Nucleus accumbens (tissue), 56 donors: ENCODE measurements around the gene EXOSC2.

Experiments
- DNase-seq, 56 donors: peaks; one replicate each; lab custom pipeline; 2025; lab: John Stamatoyannopoulos, UW

Gene EXOSC2

DNA sequence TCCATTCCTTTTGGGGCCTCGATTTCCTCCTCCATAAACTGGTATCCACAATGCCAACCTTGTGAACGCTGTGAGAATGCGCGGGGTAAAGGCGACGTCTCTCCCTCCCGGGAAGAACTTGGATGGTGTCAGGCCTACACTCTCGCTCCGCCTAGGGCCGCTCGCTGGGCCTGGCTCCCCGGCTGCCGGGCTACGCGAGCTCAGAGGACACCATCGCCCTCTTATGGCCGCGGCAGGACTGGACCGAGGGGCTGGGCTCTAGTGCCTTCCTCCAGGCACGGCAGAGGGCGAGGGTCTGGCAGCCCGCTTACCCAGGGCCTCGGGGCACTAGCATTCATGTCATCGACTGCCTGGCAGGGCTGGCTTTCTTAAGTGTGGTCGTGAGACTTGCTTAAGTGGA, 1.3 kb upstream of the EXOSC2 start:
- DNase-seq, result peak in 28 of 56 donors; percentile 5 to 51 (median 16)

DNA sequence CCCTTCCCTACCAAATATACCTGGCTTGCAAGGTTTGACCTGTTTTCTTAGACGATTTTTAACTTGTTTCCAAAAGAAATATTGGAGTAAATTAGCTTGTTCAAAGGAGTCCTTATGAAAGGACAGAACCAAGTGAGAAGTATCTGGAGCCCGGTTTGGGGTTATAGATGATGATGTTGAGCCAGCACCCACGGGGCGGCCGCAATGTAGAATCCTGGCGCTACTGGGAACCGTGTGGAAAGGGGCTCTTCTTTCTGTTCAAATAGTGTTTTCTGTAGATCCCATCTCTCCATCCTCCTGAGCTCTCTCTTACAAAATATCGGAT, 517 bp upstream of the EXOSC2 start:
- DNase-seq, result peak in 6 of 56 donors; percentile 15 to 49 (median 27)

DNA sequence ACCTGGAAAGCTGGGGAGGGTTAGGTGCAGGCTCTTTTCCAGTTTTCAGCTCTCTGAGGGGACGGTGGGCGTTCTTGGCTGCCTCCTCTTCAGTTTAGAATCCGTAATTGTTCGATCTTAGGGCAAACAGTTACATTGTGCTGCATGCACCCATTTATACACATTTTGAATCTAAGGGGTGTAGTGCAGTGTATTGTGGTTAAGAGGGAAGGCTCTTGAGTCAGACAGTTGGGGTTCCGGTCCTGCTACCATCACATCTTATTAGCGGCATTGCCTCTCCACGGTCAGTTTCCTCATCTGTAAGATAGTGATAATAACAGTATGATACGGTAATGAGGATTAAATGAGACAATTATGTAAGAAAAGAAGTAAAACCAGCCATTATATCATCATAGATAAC, 625 bp downstream of the EXOSC2 start:
- no peak for DNase-seq

DNA sequence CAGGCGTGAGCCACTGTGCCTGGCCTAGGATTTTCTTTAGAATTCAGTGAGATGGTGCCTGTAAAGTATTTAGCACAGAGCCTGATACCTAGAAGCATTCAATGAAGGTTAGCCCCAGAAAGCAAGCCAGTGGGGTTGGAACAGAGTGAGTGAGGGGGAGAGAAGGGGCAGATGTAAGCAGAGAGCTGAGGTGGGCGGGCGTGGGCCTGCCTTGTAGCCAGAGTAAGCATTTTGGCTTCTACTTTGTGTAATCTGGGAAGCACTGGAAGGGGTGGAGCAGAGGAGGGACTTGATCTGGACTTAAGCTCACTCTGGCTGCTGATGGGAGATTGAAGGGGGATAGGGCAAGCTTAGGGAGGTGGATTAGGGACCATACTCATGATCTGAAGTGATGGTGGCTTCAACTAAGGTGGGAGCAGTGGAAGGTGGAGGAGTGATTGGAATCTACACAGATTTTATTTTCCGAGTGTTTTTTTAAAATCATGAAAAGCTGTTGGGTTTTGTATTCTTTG, 2.6 kb downstream of the EXOSC2 start:
- DNase-seq, result no peak

DNA sequence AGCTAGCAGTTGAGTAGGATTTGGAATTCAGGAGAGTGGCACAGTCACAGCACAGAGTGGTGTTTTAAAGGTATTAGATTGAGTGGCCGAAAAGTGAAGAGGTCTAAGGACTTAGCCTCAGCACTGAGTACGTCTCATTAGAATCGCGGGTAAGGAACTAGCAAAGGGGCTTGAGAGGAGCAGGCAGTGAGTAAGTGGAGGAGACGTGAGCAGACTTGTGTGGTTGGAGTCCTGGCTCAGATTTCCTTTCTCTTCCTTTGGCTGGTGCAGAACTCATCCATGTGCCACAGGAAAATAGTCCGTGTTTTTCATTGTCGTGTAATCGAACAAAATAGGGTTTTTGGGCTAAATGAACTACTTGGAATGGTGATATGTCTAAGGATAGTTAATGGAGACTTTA, 3.4 kb downstream of the EXOSC2 start:
- DNase-seq, result no peak

DNA sequence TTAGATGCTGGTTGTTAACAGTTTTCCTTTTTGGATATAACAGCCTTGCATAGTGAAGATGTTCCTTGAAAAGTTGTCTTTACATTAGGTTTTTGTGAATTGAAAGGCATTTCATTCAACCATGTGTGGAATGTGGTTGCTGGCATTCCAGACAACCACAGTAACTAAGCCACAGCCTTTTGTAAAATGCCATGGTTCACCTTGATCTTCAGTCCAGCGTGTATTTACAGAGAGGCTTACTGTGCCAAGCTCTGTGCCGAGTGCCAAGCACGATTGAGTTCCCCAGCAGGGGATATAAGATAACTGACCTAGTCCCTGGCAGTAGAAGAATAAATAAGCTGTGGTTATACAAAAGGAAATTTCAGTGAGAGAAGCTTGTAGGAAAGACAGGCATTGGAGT, 4.9 kb downstream of the EXOSC2 start:
- no peak for DNase-seq

DNA sequence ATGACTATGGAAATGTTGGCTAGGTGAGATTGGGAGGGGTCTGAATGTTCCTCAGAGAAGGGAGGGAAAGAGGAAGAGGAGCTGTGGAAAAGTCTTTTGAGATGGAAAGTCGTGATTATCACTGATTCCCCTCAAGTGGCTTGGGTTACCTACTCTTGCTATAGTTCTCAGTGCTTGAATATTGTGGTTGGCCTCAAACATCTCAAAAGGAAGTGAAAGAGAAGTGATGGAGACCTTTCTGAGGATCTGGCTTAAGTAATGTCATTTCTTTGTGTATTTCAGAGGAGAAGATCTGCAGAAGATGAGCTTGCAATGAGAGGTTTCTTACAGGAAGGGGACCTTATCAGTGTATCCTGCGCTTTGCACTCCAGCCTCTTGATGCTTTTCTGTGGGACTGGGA, 5.5 kb downstream of the EXOSC2 start:
- DNase-seq, result no peak

DNA sequence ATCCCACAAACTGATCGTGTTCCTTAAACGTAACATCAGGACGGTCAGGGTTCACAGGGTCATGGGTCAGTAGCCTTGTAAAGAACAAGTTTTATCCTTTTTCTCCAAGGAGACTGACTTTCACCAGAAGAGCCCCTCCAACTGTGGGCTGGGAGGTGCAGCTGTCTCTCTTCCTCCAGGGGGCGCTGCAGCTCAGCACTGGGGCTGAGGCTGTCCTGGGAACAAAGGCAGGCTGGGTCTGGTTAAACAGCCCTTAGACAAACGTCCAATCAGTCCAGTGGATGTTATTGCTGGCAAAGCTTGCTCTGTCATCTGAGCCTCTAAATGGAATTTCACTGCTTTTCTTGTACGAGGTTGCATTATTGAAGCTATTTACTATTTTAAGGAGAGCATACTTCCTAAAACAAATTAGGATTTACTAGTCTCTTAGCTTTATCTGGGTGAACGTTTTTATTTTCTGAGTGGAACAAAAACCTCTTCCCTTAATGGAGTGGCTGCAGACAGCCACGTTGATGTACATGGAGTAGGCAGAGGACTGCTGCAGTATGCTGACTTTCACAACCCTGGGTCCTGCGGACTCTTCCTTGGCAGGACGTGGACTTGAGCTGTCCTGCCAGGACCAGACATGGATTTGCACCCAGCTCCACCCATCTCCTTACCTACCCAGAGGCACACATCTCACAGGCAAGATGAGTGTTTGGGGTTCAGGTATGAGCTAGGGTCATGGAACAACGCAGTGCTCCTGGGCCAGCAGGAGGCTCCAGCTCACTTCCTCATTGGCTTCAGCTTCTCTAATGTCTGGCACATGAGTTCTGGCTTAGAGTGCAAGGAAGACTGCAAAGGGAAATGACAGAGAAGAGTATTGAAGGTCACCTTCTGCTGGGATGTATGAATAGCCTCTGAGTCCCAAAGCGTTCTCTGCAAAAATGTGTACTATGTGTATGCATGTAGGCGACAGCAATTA, 7.8 kb downstream of the EXOSC2 start:
- DNase-seq, result peak in 49 of 56 donors; percentile 7 to 86 (median 51)

DNA sequence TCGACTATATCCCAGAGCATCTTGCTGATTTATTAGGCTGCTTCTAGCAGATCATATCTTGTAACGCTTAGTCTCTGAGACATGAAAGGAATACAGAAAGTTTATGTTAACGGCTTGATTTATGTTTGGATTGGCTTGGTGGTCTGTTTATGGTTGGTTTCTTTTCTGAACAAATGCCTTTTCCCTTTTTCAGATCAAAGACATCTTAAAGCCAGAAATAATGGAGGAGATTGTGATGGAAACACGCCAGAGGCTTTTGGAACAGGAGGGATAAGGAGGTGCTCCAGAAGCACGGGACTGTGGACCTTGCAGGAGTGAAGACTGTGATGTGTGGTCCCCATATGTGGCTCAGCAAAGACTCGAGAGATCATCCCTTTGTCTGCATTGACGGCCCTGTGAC, 9.9 kb downstream of the EXOSC2 start:
- no peak for DNase-seq

DNA sequence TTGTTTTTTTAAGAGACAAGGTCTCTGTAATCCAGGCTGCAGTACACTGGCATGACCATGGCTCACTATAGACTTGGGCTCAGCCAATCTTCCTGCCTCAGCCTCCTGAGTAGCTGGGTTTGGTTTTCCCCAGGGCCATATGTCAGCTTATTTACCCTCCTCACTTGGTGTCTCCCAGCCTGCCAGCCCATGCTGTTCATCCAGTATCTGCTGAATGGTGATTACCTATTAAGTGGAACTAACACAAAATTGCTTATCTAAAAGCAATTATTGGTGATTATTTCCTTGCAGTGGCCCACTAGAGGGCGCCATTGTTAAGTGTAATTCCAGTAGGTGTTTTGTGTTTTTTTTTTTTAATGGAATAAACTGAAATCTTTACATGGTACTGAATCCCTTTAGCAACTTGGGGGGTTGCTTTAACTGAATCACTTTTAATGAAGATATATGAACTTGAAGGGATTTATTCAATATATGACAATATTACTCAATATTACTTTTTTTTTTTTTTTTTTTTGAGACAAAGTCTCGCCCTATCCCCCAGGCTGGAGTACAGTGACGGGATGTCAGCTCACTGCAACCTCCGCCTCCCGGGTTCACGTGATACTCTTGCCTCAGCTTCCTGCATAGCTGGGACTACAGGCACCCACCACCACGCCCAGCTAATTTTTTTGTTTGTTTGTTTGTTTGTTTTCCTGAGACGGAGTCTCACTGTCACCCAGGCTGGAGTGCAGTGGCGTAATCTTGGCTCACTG, 13.8 kb downstream of the EXOSC2 start:
- peak in 26 of 56 donors; percentile 4 to 82 (median 27) for DNase-seq

DNA sequence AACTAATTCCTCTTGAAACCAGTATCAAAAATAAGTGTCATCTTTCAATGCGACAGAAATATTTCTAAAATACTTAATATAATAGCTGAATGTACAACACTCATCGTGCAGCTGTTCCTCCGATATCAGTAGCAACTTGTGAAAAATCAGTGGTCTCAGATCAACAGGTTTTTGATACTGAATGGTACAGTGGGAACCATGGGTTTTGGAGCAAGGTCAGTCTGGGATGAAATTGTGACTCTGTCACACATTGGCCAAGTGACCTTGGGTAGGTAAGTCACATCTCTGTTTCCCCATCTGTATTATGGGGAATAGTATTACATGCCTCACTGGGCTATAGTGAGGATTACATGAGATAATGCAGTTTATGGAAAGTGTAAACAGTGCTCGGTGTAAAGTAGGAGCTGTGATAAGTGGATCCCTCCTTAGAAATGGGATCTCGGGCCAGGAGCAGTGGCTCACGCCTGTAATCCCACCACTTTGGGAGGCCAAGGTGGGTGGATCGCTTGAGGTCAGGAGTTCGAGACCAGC, 17.3 kb downstream of the EXOSC2 start:
- no peak for DNase-seq

DNA sequence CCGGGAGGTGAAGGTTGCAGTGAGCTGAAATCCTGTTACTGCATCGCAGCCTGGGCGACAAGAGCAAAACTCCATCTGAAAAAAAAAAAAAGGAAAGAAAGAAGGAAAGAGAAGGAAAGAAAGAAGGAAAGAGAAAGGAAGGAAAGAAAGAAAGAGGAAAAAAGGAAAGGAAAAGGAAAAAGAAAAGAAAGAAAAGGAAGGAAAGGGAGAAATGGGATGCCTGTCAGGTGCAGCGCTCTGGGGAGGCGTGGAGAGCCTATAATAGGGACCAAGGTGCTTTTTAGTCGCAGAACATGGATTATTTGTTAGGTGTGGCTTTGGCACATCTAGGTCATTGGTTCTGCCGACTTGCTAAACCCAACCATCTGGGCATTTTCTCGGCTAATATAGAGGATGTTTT, 17.9 kb downstream of the EXOSC2 start:
- no peak for DNase-seq

DNA sequence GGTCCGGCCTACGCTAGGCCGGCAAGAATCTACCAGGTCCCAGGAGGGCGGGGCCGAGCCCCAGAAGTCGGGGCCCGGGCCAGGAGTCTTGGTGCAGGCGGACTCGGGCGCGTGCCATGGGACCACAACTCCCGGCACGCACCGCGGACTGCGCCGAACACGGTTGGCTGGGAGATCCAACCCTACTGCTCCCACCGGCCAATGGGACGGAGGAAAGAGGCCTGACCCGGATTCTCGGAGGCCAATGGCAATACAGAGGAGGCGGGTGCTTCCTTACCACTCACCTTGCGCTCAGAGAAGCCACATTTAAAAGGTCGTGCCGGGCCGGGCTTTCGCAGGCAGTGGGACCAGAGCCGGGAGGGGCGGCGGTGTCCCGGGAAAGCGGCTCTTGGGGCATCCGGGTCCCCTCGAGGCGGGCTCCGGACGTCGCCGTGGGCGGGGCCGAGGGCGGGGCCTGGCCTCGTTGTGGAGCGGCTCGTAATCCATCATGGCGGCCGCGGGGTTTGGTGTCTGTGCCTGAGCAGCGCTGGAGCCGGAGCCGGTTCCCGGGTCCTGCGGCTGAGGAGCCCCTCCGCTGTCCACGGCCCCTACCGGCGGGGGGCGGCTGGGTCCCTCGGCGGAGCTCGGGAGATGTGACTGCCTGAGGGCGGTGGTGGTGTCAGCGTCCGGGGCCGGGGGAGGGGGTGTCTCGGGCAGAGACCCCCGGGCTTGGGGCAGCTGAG, 19.1 kb downstream of the EXOSC2 start:
- DNase-seq, result peak; percentile 84 to 99 (median 97)

DNA sequence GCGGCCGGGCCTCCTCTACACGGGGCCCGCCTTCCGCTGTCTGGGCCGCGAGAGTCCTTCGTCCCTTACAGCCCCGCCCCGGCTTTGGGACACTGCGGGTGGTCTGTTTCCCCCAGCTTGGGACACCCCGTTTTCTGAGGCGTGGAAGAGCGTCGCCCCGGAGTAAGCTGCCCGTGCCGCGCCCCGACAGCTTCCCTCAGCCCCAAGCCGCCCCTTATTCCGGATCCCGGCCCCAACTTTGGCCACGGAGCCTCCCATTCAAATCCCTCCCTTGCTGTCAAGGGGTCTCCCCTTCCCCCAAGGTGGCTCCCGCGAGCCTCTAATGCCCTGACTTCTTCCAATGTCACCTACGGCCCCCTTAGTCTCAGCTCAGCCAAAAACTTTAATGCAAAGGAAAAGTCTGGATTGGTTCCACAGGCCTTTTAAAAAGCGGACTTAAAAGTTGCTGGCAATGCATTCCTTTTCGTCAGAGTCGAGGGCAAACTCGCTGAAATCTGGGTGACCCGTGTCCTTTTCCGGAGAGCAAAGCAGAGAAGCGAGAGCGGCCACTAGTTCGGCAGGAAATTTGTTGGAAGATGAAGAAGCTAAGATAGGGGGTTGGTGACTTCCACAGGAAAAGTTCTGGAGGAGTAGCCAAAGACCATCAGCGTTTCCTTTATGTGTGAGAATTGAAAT, 19.8 kb downstream of the EXOSC2 start:
- peak in 19 of 56 donors; percentile 3 to 54 (median 26) for DNase-seq

DNA sequence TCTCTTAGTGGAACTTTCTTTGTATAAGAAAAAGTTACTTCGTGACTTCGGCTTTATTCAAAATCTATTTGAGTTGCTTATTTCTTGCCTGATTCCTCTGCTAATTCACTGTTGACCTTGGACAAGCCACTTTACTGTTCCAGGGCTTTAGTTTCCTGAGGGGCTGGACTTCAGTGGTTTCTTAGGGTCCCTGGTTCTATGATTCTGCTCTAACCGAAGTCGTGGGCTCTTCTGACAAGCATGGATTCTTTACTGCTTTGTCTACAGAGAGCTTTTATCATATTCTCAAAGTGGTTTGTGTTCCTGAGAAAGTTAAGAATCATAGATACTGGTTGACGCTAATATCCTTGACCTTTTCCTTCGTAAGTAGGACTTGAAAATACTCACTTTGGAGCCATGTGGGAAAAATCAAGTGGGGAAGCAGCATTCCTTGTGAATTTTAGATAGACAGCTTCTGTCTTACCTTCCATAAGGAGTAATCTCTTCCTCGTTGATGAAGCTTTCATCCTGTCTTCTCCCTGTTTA, 21.1 kb downstream of the EXOSC2 start:
- no peak for DNase-seq

DNA sequence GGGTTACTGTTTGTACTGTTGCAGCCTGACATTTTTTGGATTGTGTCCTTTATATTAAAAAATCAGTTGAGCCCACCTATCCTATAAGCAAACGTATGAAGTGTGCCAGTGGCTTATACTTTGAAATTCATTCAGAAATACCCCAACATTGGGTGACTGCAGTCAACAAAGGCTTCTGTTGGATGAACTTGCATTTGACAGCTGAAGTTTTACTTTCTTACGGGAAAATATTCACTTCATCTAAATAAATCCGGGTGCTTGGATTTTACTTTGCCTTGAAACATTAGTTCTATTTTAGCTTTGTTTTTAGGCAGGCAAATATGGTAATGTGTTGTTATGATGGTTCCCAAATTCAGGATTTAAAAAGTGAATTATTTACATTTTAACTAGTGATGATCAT, 21.7 kb downstream of the EXOSC2 start:
- DNase-seq, result no peak

DNA sequence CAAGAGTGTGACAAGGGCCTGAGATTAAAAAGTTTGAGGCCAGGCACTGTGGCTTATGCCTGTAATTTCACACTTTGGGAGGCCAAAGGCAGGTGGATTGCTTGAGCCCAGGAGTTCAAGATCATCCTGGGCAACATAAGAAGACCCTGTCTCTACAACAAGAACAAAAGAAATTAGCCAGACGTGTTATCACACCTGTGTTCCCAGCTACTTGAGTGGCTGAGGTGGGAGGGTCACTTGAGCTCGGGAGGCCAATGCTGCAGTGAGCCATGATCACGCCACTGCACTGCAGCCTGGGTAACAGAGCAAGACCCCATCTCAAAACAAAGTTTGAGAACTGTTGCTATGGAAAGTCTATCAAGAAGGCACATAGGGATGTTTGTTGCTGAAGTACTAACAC, 25.0 kb downstream of the EXOSC2 start:
- no peak for DNase-seq

DNA sequence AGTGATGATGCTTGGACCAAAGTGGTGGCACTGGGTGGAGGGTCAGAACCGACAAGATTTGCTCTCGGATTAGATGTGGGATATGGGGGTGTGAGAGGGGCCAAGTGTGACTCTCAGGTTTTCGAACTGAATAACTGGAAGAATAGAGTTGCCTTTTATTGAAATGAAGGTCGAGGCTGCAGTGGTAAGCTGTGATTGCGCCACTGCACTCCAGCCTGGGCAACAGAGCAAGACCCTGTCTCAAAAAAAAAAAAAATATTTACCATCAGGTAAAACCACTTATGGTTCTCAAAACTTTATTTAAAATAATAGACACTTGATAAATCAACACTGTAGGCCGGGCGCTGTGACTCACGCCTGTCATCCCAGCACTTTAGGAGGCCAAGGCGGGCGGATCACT, 27.2 kb downstream of the EXOSC2 start:
- no peak for DNase-seq

DNA sequence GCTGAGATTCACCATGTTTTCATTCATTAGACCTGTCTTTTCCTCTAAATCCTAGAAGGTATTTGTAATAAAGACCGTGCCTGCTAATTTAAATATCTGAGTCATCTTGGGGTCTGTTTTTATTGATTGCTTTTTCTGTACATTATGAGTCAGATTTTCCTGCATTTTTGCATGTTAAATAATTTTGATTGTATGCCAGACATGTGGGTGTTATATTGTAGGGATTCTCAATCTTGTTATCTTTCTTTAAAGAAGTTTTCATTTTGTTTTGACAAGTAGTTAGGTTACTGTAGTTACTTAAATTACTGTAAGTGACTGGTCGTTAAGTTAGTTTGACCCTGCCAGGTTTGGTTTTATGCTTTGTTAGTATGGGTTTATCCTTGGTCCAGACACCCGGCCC, 35.1 kb downstream of the EXOSC2 start:
- DNase-seq, result no peak

DNA sequence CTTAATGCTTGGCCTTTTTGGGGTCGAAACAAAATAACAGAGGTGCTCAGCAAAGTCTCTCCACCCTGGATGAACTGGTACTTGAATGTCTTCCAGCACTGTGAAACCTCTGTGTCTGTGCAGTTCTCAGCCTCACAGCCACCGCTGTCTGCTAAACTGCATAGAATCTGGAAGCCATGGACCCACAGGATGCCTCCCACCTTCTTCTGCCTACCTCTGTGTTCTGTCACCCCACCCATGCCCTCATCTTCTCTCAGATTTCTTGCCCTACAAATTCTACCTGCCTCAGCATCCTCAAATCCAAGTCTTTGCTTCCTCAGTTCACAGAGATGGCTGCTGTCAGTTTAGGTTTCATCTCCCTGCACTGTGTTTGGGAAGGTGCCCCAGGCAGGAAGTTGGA, 35.6 kb downstream of the EXOSC2 start:
- DNase-seq, result no peak
